ENCODE data around the gene LRP1B.
A peak's percentile ranks its signal among the peaks of the same experiment; 100 is the strongest.

LRP1B gene

GRCh38 chr2:140861666-140862065, 1269.2 kb downstream of the LRP1B start:
- TF ChIP-seq CTCF (conservative IDR thresholded peaks at IDR 0.05), result no peak
- H3K27ac ChIP-seq, result 0 out of 2 replicates have a peak overlapping the region, but pooled peaks have one; percentile 7

- H3K27ac ChIP-seq, result no peak overlapping the region
- no peak for TF ChIP-seq CTCF (conservative IDR thresholded peaks at IDR 0.05)
Measured at GRCh38 chr2:140855471-140855870, 1275.3 kb downstream of the LRP1B start.

- TF ChIP-seq CTCF (conservative IDR thresholded peaks at IDR 0.05), result no peak
- H3K27ac ChIP-seq, result no peak overlapping the region
Measured at GRCh38 chr2:140851258-140851981, 1279.4 kb downstream of the LRP1B start.

GRCh38 chr2:140843186-140843585, 1287.6 kb downstream of the LRP1B start:
- TF ChIP-seq CTCF (conservative IDR thresholded peaks at IDR 0.05), result no peak

GRCh38 chr2:140842110-140842509, 1288.7 kb downstream of the LRP1B start:
- TF ChIP-seq CTCF (conservative IDR thresholded peaks at IDR 0.05), result no peak
- H3K27ac ChIP-seq, result no peak overlapping the region

More at GRCh38 chr2:140843186-140843585, 1287.6 kb downstream of the LRP1B start:
- no peak overlapping the region for H3K27ac ChIP-seq

- no peak for TF ChIP-seq CTCF (conservative IDR thresholded peaks at IDR 0.05)
- H3K27ac ChIP-seq, result no peak overlapping the region
Measured at GRCh38 chr2:140841141-140841540, 1289.7 kb downstream of the LRP1B start.

GRCh38 chr2:140836826-140837225, 1294.0 kb downstream of the LRP1B start:
- H3K27ac ChIP-seq, result no peak overlapping the region
- no peak for TF ChIP-seq CTCF (conservative IDR thresholded peaks at IDR 0.05)
